IPS-18c (cell line): ENCODE results near the gene CYLD.

ENCODE experiments used
- H3K4me3 ChIP-seq: 2 replicates; pipeline ENCODE4 v1.7.0; 2013; ENCODE audit warnings: low read depth, mild to moderate bottlenecking, low read length, moderate library complexity; ENCODE audit not compliant: insufficient read depth
- H3K9me3 ChIP-seq: one replicate; pipeline ENCODE4 v1.6.1; 2013; ENCODE audit warnings: mild to moderate bottlenecking, low read length, moderate library complexity; ENCODE audit not compliant: control insufficient read depth, insufficient read depth

CYLD gene

DNA sequence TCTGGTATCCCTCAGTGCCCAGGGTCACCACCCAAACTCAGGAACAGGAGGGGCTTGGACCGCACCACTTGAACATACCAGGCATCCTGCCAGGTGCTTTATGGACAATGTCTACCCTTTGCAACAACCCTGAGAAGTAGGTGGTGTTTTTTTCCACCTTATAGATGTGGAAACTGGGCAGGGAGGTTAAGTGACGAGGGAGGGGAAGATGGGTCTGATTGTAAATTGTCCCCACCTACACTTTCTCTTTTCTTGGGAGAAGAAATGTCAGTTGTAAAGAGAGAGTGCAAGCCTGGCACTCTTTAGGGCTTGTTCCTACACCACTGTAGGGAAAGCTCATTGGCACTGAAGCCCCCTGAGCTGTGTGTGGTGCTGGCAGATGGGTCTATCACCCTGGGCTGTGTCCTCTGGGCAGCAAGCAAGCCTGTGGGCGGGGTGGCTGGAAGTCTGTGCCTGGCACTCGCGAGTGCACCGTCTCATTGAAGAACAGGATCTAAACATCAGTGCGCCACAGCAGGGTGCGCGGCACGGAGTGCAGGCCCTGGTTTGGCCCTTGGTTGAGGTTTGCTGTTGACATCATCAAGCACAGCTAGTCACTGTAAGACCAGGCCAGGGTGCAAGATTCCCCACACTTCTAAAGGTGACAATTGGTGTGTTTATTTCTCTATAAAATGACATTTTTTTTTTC lies 33.4 kb upstream of the CYLD start:
- Histone ChIP-seq H3K9me3 (peaks cover 13% of the 10 kb centered on the region), H3K4me3 (no peak overlapping the region)

DNA sequence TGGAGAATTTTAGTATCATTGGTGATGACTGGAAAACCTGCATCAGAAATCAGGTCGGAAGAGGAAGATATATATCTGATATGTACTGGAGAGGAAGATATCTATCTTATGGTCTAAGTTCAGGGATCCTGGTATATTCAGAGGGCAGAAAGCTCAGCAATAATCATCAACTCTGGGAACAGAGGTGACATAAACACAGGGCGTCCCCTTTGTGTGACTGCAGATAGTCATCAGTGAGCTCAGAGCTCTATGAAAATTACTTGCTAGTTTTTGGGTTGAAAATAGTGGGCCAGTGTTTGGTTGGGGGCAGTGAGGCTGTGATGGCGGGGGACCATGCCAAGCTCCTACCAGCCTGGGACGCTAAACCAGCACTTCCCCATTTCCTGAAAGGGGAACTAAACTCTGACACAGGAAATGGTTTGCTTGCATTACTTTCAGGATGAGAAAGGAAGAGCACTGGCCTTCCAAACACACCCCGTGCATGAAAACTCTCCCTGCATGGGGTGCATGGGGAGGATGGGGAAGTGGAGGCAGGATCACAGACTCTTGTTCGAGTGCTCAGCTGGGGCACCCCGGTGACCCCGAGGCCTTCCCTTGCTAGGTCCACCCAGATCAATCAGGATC lies 32.7 kb upstream of the CYLD start:
- Histone ChIP-seq H3K4me3 (no peak overlapping the region), H3K9me3 (peaks cover 6% of the 10 kb centered on the region)

DNA sequence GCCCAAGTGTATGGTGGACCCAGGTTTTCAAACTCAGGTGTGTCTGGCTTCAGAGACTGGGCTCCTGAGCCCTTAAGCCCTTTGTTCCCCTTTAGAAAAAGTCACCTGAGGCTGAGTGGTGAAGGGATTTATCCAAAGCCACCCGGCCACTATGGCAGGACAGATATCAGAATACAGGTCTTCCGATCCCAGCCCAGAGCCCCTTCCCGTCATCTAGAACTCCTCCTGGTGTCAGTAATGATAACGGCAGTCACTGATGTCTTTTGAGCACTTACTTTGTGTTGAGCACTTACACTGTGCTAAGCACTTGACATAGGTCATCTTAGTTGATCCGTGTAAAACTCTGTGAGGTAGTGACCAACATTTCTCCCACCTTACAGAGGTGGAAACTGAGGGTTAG lies 31.9 kb upstream of the CYLD start:
- Histone ChIP-seq H3K4me3 (no peak overlapping the region), H3K9me3 (peaks cover 6% of the 10 kb centered on the region)

DNA sequence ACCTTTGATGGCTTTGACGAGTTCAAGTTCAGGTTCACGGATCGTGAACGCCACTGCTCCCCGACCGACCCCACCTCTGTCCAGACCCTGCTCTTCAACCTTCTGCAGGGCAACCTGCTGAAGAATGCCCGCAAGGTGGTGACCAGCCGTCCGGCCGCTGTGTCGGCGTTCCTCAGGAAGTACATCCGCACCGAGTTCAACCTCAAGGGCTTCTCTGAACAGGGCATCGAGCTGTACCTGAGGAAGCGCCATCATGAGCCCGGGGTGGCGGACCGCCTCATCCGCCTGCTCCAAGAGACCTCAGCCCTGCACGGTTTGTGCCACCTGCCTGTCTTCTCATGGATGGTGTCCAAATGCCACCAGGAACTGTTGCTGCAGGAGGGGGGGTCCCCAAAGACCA lies 30.8 kb upstream of the CYLD start:
- no peak overlapping the region for H3K4me3 ChIP-seq

DNA sequence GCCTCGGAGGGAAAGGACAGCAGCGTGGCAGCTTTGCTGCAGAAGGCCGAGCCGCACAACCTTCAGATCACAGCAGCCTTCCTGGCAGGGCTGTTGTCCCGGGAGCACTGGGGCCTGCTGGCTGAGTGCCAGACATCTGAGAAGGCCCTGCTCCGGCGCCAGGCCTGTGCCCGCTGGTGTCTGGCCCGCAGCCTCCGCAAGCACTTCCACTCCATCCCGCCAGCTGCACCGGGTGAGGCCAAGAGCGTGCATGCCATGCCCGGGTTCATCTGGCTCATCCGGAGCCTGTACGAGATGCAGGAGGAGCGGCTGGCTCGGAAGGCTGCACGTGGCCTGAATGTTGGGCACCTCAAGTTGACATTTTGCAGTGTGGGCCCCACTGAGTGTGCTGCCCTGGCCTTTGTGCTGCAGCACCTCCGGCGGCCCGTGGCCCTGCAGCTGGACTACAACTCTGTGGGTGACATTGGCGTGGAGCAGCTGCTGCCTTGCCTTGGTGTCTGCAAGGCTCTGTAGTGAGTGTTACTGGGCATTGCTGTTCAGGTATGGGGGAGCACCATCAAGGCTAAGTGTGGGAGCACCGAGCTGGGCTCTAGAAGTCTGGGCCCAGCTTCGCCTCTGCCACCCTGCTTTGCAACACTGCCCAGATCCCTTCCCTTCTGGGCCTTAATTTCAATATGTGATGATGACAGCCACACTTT lies 29.9 kb upstream of the CYLD start:
- Histone ChIP-seq H3K9me3 (no peaks in the 10 kb centered on the region), H3K4me3 (no peak overlapping the region)

More for the DNA sequence above, 30.8 kb upstream of the CYLD start:
- H3K9me3 ChIP-seq = peaks cover 3% of the 10 kb centered on the region

DNA sequence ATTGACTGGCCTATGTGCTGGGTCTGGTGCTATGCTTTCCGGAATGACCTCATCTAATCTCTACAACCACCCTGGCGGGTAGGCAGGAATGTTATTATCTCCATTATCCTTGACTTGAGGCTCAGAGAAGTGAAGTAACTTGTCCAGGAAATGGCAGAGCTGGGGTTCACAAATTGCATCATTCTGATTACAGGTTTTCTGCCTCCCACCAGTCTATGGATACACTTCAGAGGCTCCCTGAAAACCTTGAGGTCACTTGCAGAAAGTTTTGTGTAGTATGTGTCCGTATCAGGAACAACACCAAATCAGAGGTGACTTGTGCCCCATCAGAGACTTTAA lies 29.4 kb upstream of the CYLD start:
- no peaks in the 10 kb centered on the region for H3K9me3 ChIP-seq
- H3K4me3 ChIP-seq = no peak overlapping the region

DNA sequence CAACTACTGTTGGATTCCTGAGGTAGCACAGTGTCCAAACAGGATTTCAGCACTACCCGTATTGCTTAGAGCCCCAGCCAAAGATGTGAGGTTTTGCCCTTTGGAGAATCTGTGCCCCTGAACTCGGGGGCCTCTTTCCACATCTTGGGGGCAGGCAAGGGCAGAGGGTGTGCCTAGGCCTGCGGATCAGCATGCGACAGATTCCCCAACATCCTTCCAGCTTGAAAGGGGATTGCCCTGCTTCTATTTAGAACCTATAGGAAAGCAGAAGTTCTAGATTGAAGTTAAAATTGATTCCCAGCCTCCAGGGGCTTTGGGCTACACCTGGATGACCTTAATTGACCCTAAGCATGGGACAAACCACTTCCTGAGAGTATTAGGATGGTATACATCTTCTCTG lies 28.9 kb upstream of the CYLD start:
- Histone ChIP-seq H3K4me3 (no peak overlapping the region), H3K9me3 (no peaks in the 10 kb centered on the region)

DNA sequence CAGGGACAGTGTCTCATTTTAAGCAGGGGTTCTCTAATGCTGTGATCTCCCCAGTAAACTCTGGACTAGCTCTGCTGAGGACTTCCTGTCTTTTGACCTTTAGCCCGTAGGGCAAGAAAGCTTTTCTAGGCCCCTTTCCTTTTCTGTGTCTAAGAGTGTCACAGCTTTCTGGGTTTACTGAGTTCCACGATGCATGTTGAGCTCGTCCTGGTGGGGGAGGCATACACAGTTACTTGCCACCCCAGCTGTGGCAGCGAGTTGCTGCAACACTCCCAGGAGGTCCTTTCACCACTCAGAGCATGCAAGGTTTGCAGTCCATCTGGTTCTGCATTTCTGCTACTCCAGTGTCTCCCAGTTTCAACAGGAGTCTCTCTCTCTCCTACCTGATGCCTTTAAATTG lies 24.8 kb upstream of the CYLD start:
- Histone ChIP-seq H3K4me3 (no peak overlapping the region), H3K9me3 (no peaks in the 10 kb centered on the region)

DNA sequence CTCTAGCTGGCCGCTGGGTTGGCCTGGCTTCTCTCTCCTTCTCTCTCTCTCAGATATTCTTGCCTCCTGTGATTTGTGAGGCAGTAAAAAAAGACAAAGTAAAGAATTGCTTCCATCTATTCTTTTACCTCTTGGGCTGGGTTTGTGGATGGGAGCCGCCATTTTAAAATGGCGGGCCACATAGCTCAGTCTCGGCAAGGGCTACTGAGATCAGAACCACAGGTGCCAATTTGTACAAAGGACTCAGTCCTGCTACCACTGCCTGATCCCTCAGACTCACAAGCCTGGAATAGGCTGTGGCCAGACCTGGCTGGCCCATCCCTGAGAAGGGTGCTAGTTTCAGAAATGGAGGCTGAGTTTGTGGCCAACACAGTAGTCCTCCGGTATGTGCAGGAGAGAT lies 24.4 kb upstream of the CYLD start:
- H3K4me3 ChIP-seq = no peak overlapping the region
- H3K9me3 ChIP-seq = no peaks in the 10 kb centered on the region

DNA sequence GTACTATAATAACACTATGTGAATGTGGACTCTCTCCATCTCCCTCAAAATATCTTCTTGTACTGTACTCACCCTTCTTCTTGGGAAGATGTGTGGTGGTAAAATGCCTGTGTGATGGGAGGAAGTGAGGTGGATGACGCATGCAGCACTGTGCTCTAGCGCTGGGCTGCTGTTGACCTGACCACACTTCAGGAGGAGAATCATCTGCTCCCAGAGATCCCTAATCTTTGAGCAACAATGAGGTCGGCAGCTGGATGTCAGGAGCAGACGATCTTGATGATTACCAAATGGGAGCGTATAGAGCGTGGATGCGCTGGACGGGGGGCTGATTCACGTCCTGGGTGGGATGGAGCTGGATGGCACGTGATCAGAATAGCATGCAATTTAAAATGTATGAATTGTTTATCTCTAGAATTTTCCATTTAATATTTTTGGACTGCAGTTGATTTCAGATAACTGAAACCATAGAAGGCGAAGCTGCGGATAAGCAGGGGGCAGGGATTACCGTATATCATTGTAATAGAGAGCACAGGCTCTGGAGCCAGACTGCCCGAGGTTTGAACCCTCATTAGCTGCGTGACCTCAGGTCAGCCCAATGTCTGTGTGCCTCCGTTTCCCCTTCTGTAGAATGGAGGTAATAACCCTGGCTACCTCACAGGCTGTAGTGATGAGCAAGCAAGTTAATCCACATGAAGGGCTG lies 23.7 kb upstream of the CYLD start:
- Histone ChIP-seq H3K9me3 (no peaks in the 10 kb centered on the region), H3K4me3 (no peak overlapping the region)

DNA sequence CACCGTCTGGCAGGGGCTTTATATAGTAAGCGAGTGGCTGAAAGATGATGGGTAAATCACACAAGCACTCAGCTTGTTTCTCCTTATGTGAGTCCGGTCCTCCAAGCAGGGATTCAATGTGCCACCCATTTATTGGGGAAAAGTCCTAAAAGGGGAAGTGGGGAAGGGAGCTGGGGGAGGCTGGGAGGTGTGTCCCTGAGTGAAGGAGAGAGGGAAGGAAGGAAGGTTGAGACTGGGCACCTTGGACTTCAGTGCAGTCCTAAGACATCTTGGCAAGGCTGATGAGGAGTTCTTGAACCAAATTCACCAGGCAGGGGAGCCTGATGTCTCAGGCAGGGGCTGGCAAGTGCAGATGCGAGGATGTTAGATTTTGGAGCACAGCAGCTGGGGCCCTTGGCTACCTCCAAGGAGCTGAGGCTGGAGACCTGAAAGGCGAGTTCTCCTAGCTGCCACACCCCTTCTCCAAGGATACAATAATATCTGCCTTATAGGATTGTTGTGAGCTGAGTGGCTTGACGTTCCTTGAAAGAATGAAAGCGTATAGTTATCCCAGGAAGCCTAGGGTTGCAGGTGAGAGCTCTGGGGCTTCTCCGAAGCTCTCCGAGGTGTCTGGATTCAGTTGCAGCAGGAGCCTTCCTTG lies 23.0 kb upstream of the CYLD start:
- H3K9me3 ChIP-seq = no peaks in the 10 kb centered on the region
- no peak overlapping the region for H3K4me3 ChIP-seq

DNA sequence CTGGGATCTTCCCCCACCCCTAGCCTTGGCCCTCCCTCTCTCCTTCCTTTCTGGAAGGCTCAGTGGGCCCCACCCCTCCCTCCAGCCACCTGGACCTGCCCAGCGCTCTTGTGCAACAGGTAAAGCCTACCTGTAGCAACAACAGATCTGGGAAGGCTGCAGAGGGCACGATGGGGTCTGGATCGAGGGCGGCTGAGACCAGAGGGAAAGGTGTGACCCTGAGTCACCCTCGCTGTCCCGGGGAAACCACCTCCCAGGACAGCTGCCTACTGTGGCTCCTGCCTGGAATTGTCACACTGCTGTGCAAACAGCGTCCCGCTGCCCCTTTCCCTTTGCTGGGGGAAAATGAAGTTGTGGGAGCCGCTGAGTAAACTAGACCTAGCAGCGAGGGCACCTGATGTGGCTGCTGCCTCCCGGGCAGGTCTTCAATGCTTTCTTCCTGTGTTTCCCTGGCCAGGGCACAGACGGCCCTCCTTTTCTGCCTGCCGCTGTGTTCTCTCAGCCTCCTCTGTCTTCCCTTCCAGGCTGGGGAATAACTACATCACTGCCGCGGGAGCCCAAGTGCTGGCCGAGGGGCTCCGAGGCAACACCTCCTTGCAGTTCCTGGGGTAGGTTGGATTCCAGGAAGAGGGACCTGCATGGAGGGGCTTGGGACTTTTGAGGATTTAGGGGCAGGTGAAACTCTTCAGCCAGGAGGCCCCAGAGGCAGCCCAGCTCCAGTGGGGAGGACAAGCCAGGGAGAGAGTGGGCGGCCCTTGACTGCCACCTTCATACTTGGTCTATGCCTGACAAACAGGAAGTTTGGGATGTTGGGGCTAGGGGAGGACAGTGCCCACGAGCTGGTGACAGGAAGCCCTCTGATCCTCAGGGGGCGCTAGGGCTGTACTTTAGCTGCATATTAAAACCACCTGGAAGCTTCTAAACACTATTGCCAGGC lies 22.2 kb upstream of the CYLD start:
- no peaks in the 10 kb centered on the region for H3K9me3 ChIP-seq
- no peak overlapping the region for H3K4me3 ChIP-seq

DNA sequence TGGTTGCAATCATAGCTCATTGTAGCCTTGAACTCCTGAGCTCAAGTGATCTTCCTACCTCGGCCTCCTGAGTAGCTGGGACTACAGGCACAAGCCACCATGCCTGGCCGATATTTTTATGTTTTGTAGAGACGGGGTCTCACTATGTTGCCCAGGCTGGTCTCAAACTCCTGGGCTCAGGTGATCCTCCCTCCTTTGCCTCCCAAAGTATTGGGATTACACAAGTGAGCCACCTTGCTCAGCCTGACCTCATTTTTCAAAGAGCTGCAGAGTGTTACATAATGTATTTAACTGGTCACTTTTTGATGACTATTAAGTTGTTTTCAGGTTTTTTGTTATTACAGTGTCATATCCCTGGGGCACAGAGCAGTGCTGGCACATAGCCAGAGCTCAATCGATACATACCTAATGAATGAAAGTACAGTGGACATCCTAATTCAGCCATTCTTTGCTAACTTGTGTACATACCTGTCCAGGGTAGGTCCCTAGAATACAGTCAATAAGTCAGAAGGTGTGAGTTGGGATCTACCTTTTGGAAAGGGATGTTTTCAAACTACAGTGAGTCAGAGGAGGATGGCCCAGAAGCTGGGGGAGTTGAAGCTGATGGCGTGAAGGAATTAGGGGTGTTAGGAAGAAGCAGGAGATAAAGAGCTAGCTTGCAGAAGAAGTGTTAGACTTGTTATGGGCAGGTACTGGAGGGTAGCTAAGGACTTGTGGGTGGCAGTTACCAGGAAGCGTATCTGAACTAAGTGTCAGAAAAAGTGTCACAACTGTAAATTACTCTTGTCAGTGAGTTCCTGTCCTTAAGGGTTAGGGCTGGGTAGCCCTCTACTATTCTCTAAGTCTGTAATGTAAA lies 20.1 kb upstream of the CYLD start:
- no peaks in the 10 kb centered on the region for H3K9me3 ChIP-seq
- H3K4me3 ChIP-seq = no peak overlapping the region

DNA sequence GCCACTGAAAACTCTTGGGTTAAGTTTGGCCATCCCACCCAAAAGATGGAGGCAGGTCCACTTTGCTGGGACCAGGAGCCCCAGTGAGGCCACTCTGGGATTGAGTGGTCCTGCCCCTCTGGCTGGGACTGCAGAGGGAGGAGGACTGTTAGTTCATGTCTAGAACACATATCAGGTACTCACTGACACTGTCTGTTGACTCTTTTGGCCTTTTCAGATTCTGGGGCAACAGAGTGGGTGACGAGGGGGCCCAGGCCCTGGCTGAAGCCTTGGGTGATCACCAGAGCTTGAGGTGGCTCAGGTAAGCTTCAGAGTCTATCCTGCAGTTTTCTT lies 19.5 kb upstream of the CYLD start:
- no peaks in the 10 kb centered on the region for H3K9me3 ChIP-seq
- H3K4me3 ChIP-seq = no peak overlapping the region

DNA sequence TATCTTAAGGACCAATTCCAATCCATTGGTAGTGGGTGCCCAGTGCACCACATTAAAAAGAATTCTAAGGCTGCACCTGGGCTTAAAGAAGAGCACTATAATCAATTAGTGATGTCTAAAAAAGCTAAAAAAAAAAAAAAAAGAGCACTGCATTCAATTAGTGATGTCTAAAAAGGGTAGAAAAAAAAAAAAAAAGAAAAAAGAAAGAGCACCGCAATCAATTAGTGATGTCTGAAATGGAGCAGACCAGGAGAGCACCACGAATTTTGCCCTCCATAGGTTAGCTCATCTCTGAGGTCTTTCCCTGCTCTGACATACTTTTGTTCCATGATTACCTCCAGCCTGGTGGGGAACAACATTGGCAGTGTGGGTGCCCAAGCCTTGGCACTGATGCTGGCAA lies 18.9 kb upstream of the CYLD start:
- Histone ChIP-seq H3K4me3 (no peak overlapping the region), H3K9me3 (no peaks in the 10 kb centered on the region)

DNA sequence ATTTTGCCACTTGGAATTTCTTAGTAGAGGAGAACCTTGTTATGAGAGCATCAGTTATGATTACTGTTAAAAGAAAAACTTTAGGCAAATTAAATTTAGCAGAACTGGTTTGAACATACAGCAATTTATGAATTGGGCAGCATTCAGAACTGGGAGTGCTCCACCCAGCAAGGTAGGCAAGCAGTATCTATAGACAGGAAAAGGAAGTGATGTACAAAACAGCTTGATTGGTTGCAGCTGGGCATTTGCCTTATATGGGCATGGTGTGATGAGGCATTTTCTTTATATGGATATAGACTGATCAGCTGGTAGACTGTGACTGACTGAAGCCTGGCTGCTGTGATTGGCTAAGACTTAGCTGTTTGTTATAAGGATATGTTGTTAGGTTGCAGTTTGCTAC lies 17.6 kb upstream of the CYLD start:
- Histone ChIP-seq H3K4me3 (no peak overlapping the region), H3K9me3 (no peaks in the 10 kb centered on the region)
